GM12872 (cell line): ENCODE measurements around the gene PLK2.

Source experiments
- CTCF ChIP-seq: IDR thresholded peaks from 3 replicates; pipeline ENCODE4 v1.5.1; 2011; ENCODE audit warnings: low read depth, mild to moderate bottlenecking, low read length, moderate library complexity; ENCODE audit not compliant: insufficient read depth

Gene PLK2

GRCh38 chr5:58447226-58447625 is 12.7 kb downstream of the PLK2 start:
- TF ChIP-seq CTCF, result no peak

- TF ChIP-seq CTCF, result no peak
These were observed 13.9 kb downstream of the PLK2 start for GRCh38 chr5:58446024-58446423.

- no peak for TF ChIP-seq CTCF
These were observed 15.1 kb downstream of the PLK2 start for GRCh38 chr5:58444805-58445204.

- TF ChIP-seq CTCF, result no peak
These were observed 18.9 kb downstream of the PLK2 start for GRCh38 chr5:58440901-58441460.

- TF ChIP-seq CTCF, result no peak
These were observed 20.7 kb downstream of the PLK2 start for GRCh38 chr5:58439094-58439644.

GRCh38 chr5:58437661-58438060 is 22.2 kb downstream of the PLK2 start:
- no peak for TF ChIP-seq CTCF

- no peak for TF ChIP-seq CTCF
These were observed 28.1 kb downstream of the PLK2 start for GRCh38 chr5:58431832-58432231.

- no peak for TF ChIP-seq CTCF
These were observed 47.0 kb downstream of the PLK2 start for GRCh38 chr5:58412932-58413331.
